Lower leg skin (tissue), 4 donors: ENCODE results near the gene PRDM16. TPM values are rescaled to one million over a fixed set of nuclear protein-coding genes. Genes with fewer than 3 reads are reported as not detected.

Experiments used
- DNase-seq, 2 donors: peaks; one replicate each; pipeline ENCODE4 v3.0.0-alpha.2; 2019; ENCODE audit warnings: low spot score in 2 of 2
- H3K4me3 ChIP-seq: fragments of 200-600 bp; sonication (generic); 2 replicates; pipeline ENCODE4 v1.5.1; 2017; ENCODE audit warnings: mild to moderate bottlenecking, low read depth; ENCODE audit not compliant: poor library complexity, severe bottlenecking
- CTCF ChIP-seq, 3 donors: fragments of 450-650 bp; IDR thresholded peaks; one replicate each; pipeline ENCODE4 v1.5.1; 2016; ENCODE audit warnings: antibody characterized with exemption in 3 of 3, mild to moderate bottlenecking in 3 of 3, moderate library complexity in 2 of 3
- POLR2A ChIP-seq, 2 donors: fragments of 450-650 bp; IDR thresholded peaks; one replicate each; pipeline ENCODE4 v1.6.1; 2016 to 2017; ENCODE audit warnings: antibody characterized with exemption in 2 of 2, mild to moderate bottlenecking in 1 of 2, moderate library complexity in 1 of 2
- WGBS, 2 donors: methylation state at CpG; one replicate each; pipeline ENCODE4 v1.1.5; 2018; 5-methylcytosine and 5-hydroxymethylcytosine counted together
- intact Hi-C: fragments of 100-400 bp; cut with DNase I; formaldehyde crosslinking; loops from one replicate; pipeline ENCODE4 v1.15.0; 2023; ENCODE audit warnings: low total_unique reads
- total RNA-seq, 4 donors: library from RNA; depleted of rRNA; stranded (reverse); fragments of >200 nt; gene quantifications; one replicate each; pipeline ENCODE4 v1.1.0, GENCODE V29; 2016

The PRDM16 gene
- total RNA-seq, 4 donors from 2014 or later = 0.08 to 0.91 (median 0.56) TPM; not detected in 1

- TF ChIP-seq POLR2A (IDR thresholded peaks at IDR 0.05) (no peak), CTCF (IDR thresholded peaks at IDR 0.05) (no peak)
- no peak overlapping the region for H3K4me3 ChIP-seq
- 73 to 76% methylated on average over 11 of the region's 11 CpGs for WGBS, 2 donors
- DNase-seq = no peak
- intact Hi-C loops = no loop called here
Observed at GRCh38 chr1:3268281-3268680, 199.3 kb downstream of the PRDM16 start.

- 77 to 80% methylated on average over 27 of the region's 27 CpGs for WGBS, 2 donors
- TF ChIP-seq CTCF (IDR thresholded peaks at IDR 0.05) = no peak
- no peak for TF ChIP-seq POLR2A (IDR thresholded peaks at IDR 0.05)
- DNase-seq = no peak
- intact Hi-C loops = no loop called here
- H3K4me3 ChIP-seq = no peak overlapping the region
Observed at GRCh38 chr1:3270403-3271245, 201.6 kb downstream of the PRDM16 start.

- 45 to 65% methylated on average over 7 to 9 of the region's 9 CpGs for WGBS, 2 donors
- DNase-seq = no peak
- intact Hi-C loops = no loop called here
- H3K4me3 ChIP-seq = no peak overlapping the region
- TF ChIP-seq POLR2A (IDR thresholded peaks at IDR 0.05) = no peak
- TF ChIP-seq CTCF (IDR thresholded peaks at IDR 0.05) = no peak
Observed at GRCh38 chr1:3271866-3272265, 202.9 kb downstream of the PRDM16 start.

GRCh38 chr1:3272321-3273045, 203.5 kb downstream of the PRDM16 start:
- H3K4me3 ChIP-seq = no peak overlapping the region
- intact Hi-C loops = no loop called here
- no peak for TF ChIP-seq CTCF (IDR thresholded peaks at IDR 0.05)
- TF ChIP-seq POLR2A (IDR thresholded peaks at IDR 0.05) = no peak
- DNase-seq = no peak
- WGBS, 2 donors = 72 to 73% methylated on average over 26 to 29 of the region's 29 CpGs

GRCh38 chr1:3273447-3273846, 204.4 kb downstream of the PRDM16 start:
- intact Hi-C loops = no loop called here

More at GRCh38 chr1:3273447-3273846, 204.4 kb downstream of the PRDM16 start:
- DNase-seq = no peak
- H3K4me3 ChIP-seq = no peak overlapping the region
- 86 to 89% methylated on average over 4 of the region's 4 CpGs for WGBS, 2 donors
- TF ChIP-seq CTCF (IDR thresholded peaks at IDR 0.05) (no peak), POLR2A (IDR thresholded peaks at IDR 0.05) (no peak)
